ENCODE results near the gene ALMS1.

- TF ChIP-seq, protein P1, sequence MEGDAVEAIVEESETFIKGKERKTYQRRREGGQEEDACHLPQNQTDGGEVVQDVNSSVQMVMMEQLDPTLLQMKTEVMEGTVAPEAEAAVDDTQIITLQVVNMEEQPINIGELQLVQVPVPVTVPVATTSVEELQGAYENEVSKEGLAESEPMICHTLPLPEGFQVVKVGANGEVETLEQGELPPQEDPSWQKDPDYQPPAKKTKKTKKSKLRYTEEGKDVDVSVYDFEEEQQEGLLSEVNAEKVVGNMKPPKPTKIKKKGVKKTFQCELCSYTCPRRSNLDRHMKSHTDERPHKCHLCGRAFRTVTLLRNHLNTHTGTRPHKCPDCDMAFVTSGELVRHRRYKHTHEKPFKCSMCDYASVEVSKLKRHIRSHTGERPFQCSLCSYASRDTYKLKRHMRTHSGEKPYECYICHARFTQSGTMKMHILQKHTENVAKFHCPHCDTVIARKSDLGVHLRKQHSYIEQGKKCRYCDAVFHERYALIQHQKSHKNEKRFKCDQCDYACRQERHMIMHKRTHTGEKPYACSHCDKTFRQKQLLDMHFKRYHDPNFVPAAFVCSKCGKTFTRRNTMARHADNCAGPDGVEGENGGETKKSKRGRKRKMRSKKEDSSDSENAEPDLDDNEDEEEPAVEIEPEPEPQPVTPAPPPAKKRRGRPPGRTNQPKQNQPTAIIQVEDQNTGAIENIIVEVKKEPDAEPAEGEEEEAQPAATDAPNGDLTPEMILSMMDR (IDR thresholded peaks at IDR 0.05): no peak
- TF ChIP-seq PHF8 (IDR thresholded peaks at IDR 0.05; ENCODE audit: borderline replicate concordance, low read depth) (no peak), EP300 (IDR thresholded peaks at IDR 0.05) (no peak), BHLHE40 (IDR thresholded peaks at IDR 0.05; ENCODE audit: low read depth, low read length) (no peak), ZC3H11A (IDR thresholded peaks at IDR 0.05) (no peak), RAD21 (conservative IDR thresholded peaks at IDR 0.05 in 1 of 2, IDR thresholded peaks at IDR 0.05 in 1 of 2) (no peak), RARB (CRISPR knock-in tag; IDR thresholded peaks at IDR 0.05) (no peak), POLR2A (IDR thresholded peaks at IDR 0.05; ENCODE audit: low read length) (no peak), ESRRA (IDR thresholded peaks at IDR 0.05; ENCODE audit: borderline replicate concordance, low read length) (no peak), RNF2 (IDR thresholded peaks at IDR 0.05; ENCODE audit: borderline replicate concordance, low read depth) (no peak), RFX5 (IDR thresholded peaks at IDR 0.05) (no peak), MYC (IDR thresholded peaks at IDR 0.05; ENCODE audit: borderline replicate concordance, low read length) (no peak)
- TF ChIP-seq, protein P2, sequence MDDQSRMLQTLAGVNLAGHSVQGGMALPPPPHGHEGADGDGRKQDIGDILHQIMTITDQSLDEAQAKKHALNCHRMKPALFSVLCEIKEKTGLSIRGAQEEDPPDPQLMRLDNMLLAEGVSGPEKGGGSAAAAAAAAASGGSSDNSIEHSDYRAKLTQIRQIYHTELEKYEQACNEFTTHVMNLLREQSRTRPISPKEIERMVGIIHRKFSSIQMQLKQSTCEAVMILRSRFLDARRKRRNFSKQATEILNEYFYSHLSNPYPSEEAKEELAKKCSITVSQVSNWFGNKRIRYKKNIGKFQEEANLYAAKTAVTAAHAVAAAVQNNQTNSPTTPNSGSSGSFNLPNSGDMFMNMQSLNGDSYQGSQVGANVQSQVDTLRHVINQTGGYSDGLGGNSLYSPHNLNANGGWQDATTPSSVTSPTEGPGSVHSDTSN (IDR thresholded peaks at IDR 0.05): no peak
Observed at GRCh38 chr2:73532381-73532780, 146.7 kb downstream of the ALMS1 start.
